Prostate gland (tissue), 2 donors: ENCODE measurements around the gene RGMA.

ENCODE experiments used
- POLR2A ChIP-seq: fragments of 450-650 bp; IDR thresholded peaks from one replicate; pipeline ENCODE4 v1.6.1; 2016; ENCODE audit warnings: antibody characterized with exemption, mild to moderate bottlenecking
- POLR2AphosphoS5 ChIP-seq: sonication (generic); formaldehyde crosslinking; IDR thresholded peaks from one replicate; pipeline ENCODE4 v1.6.1; 2017; ENCODE audit warnings: antibody characterized with exemption
- TF ChIP-seq, protein P1 (sequence below), 4 experiments: fragments of 200-600 bp in 2 of 4; fragments of 450-650 bp in 2 of 4; sonication (generic) in 2 of 4; IDR thresholded peaks; 1 replicate in 3 of 4; 2 replicates in 1 of 4; pipeline ENCODE4 v1.5.1; 2016 to 2019; ENCODE audit warnings: antibody characterized with exemption in 4 of 4, mild to moderate bottlenecking in 2 of 4, moderate library complexity in 2 of 4

DNA sequence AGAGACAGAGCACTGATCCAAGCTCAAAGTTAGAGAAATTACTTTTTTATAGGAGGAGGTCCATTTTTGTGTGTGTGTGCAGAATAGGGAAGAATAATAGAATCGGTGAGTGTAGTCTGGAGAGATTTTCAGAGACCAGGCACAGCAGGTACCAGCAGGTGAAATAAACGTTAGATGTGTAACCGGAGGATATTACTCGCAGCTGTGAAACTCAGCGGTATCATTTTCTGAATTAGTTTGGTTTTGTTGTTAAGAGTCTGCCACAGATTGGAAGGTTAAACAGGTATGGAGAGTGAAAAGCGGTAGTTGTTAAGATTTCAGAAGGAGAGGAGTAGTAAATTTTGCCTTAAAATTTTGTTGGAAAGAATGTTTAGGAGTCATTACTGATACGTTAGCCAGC lies 69.9 kb downstream of the RGMA start:
- TF ChIP-seq, protein P1, sequence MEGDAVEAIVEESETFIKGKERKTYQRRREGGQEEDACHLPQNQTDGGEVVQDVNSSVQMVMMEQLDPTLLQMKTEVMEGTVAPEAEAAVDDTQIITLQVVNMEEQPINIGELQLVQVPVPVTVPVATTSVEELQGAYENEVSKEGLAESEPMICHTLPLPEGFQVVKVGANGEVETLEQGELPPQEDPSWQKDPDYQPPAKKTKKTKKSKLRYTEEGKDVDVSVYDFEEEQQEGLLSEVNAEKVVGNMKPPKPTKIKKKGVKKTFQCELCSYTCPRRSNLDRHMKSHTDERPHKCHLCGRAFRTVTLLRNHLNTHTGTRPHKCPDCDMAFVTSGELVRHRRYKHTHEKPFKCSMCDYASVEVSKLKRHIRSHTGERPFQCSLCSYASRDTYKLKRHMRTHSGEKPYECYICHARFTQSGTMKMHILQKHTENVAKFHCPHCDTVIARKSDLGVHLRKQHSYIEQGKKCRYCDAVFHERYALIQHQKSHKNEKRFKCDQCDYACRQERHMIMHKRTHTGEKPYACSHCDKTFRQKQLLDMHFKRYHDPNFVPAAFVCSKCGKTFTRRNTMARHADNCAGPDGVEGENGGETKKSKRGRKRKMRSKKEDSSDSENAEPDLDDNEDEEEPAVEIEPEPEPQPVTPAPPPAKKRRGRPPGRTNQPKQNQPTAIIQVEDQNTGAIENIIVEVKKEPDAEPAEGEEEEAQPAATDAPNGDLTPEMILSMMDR (IDR thresholded peaks at IDR 0.05): no peak
- TF ChIP-seq POLR2A: no peak
- TF ChIP-seq POLR2AphosphoS5: no peak
